A549 (cell line): ENCODE results near the gene STIM2. TPM values are rescaled to one million over a fixed set of nuclear protein-coding genes. Genes with fewer than 3 reads are reported as not detected.

Source experiments
- ATAC-seq, 2 experiments: fragments of 200-7000 bp in 1 of 2; fragments of >200 bp in 1 of 2; cut with Nextera tagmentation in 1 of 2; cut with Tn5 transposase in 1 of 2; 3 replicates each; pipeline versions ENCODE4 v1.8.0 to v1.9.1; 2018 to 2020; ENCODE audit warnings: mild to moderate bottlenecking in 1 of 2, moderate library complexity in 1 of 2
- CTCF ChIA-PET: fragments of 300-600 bp; sonication (Branson Sonifier 250); formaldehyde crosslinking; extraction: SDS; loops from one replicate; lab custom pipeline; 2021; ENCODE audit warnings: antibody characterized with exemption, inconsistent platforms; lab: Yijun Ruan, JAX
- POLR2A ChIA-PET: fragments of 350-600 bp; formaldehyde crosslinking; extraction: SDS; loops from one replicate; lab custom pipeline; 2021; ENCODE audit warnings: antibody characterized with exemption, inconsistent platforms; lab: Yijun Ruan, JAX
- DNase-seq, 2 experiments: peaks; one replicate each; pipeline versions ENCODE4 v3.0.0 to v3.0.0-alpha.2; 2011 to 2016; ENCODE audit warnings: low read depth in 1 of 2, low spot score in 1 of 2
- FAIRE-seq: peaks from 2 replicates; lab custom pipeline; 2011; peaks lifted over from hg19 to GRCh38; lab: Jason Lieb, UNC
- H3K27ac ChIP-seq, 2 experiments: fragments of >200 bp; sonication (Bioruptor Twin); formaldehyde crosslinking; 3 replicates each; pipeline ENCODE4 v1.5.1; 2016 to 2017
- H3K4me1 ChIP-seq: fragments of >200 bp; sonication (Bioruptor Twin); formaldehyde crosslinking; 3 replicates; pipeline ENCODE4 v1.6.1; 2016
- H3K4me2 ChIP-seq: fragments of >200 bp; sonication (Bioruptor Twin); formaldehyde crosslinking; 3 replicates; pipeline ENCODE4 v1.6.1; 2016
- H3K4me3 ChIP-seq: fragments of >200 bp; sonication (Bioruptor Twin); formaldehyde crosslinking; 3 replicates; pipeline ENCODE4 v1.5.1; 2016
- H3K9me3 ChIP-seq: fragments of >200 bp; sonication (Bioruptor Twin); formaldehyde crosslinking; 3 replicates; pipeline ENCODE4 v1.6.1; 2016
- BHLHE40 ChIP-seq: IDR thresholded peaks from 2 replicates; pipeline ENCODE4 v1.6.1; 2012; ENCODE audit warnings: low read depth, low read length, inconsistent platforms
- CEBPB ChIP-seq, 2 experiments: fragments of >200 bp in 1 of 2; sonication (Bioruptor Twin) in 1 of 2; formaldehyde crosslinking in 1 of 2; IDR thresholded peaks; 2 replicates each; pipeline ENCODE4 v1.6.1; 2012 to 2016
- CHD2 ChIP-seq: fragments of 150-350 bp; IDR thresholded peaks from 2 replicates; pipeline ENCODE4 v1.6.1; 2014; ENCODE audit warnings: low read length; ENCODE audit not compliant: partially characterized antibody
- CTCF ChIP-seq: fragments of >200 bp; sonication (Bioruptor Twin); formaldehyde crosslinking; IDR thresholded peaks from 3 replicates; pipeline ENCODE4 v1.5.1; 2016
- E2F6 ChIP-seq: IDR thresholded peaks from 2 replicates; pipeline ENCODE4 v1.6.1; 2012; ENCODE audit warnings: low read depth, borderline replicate concordance
- EHF ChIP-seq: fragments of 250-450 bp; sonication (Bioruptor Pico); IDR thresholded peaks from 2 replicates; pipeline ENCODE4 v1.5.0; 2020; ENCODE audit warnings: mild to moderate bottlenecking
- ELK1 ChIP-seq: fragments of 150-350 bp; IDR thresholded peaks from 2 replicates; pipeline ENCODE4 v1.6.1; 2014; ENCODE audit warnings: low read depth, mild to moderate bottlenecking, low read length
- EP300 ChIP-seq, 2 experiments: fragments of >200 bp; sonication (Bioruptor Twin); formaldehyde crosslinking; IDR thresholded peaks; 2 replicates in 1 of 2; 3 replicates in 1 of 2; pipeline ENCODE4 v1.6.1; 2016 to 2017
- ESRRA ChIP-seq: fragments of 150-350 bp; IDR thresholded peaks from 2 replicates; pipeline ENCODE4 v1.6.1; 2014; ENCODE audit warnings: mild to moderate bottlenecking, low read length, borderline replicate concordance
- FOSB ChIP-seq: fragments of 250-450 bp; sonication (Bioruptor Pico); IDR thresholded peaks from 2 replicates; pipeline ENCODE4 v1.5.0; 2020; ENCODE audit warnings: mild to moderate bottlenecking, moderate library complexity
- FOXS1 ChIP-seq: fragments of 250-450 bp; sonication (Bioruptor Pico); IDR thresholded peaks from 2 replicates; pipeline ENCODE4 v1.5.0; 2020; ENCODE audit warnings: mild to moderate bottlenecking, moderate library complexity
- HDAC2 ChIP-seq: fragments of 200-600 bp; sonication (generic); IDR thresholded peaks from 2 replicates; pipeline ENCODE4 v1.6.1; 2016
- HES2 ChIP-seq: fragments of >200 bp; sonication (Bioruptor Twin); formaldehyde crosslinking; IDR thresholded peaks from 2 replicates; pipeline ENCODE4 v1.6.1; 2016
- HEYL ChIP-seq: fragments of 250-450 bp; sonication (Bioruptor Pico); IDR thresholded peaks from 2 replicates; pipeline ENCODE4 v1.8.0; 2021; ENCODE audit warnings: mild to moderate bottlenecking, moderate library complexity
- HMGXB4 ChIP-seq: fragments of 250-450 bp; sonication (Bioruptor Pico); IDR thresholded peaks from 2 replicates; pipeline ENCODE4 v1.5.0; 2021; ENCODE audit warnings: mild to moderate bottlenecking, moderate library complexity, borderline replicate concordance
- HOXA7 ChIP-seq: fragments of 250-450 bp; sonication (Bioruptor Pico); IDR thresholded peaks from 2 replicates; pipeline ENCODE4 v1.5.0; 2020; ENCODE audit warnings: mild to moderate bottlenecking, moderate library complexity
- HOXB13 ChIP-seq: fragments of 250-450 bp; sonication (Bioruptor Pico); IDR thresholded peaks from 2 replicates; pipeline ENCODE4 v1.5.0; 2020; ENCODE audit warnings: low read depth, mild to moderate bottlenecking, moderate library complexity
- HOXB5 ChIP-seq: fragments of 250-450 bp; sonication (Bioruptor Pico); IDR thresholded peaks from 2 replicates; pipeline ENCODE4 v1.5.0; 2020; ENCODE audit warnings: mild to moderate bottlenecking, moderate library complexity
- JUNB ChIP-seq: fragments of >200 bp; sonication (Bioruptor Twin); formaldehyde crosslinking; IDR thresholded peaks from 2 replicates; pipeline ENCODE4 v1.6.1; 2016
- KDM1A ChIP-seq: fragments of 200-600 bp; sonication (generic); IDR thresholded peaks from 2 replicates; pipeline ENCODE4 v1.6.1; 2016; ENCODE audit warnings: low read depth, mild to moderate bottlenecking
- MAFK ChIP-seq: fragments of 450-650 bp; IDR thresholded peaks from 2 replicates; pipeline ENCODE4 v1.6.1; 2014; ENCODE audit not compliant: partially characterized antibody
- NFE2L2 ChIP-seq: fragments of 150-350 bp; conservative IDR thresholded peaks from 2 replicates; pipeline ENCODE4 v1.6.1; 2014; ENCODE audit warnings: low read length
- NPAS2 ChIP-seq: fragments of 250-450 bp; sonication (Bioruptor Pico); IDR thresholded peaks from 2 replicates; pipeline ENCODE4 v1.8.0; 2022; ENCODE audit warnings: mild to moderate bottlenecking, moderate library complexity, borderline replicate concordance
- NR3C1 ChIP-seq: fragments of >200 bp; sonication (Bioruptor Twin); formaldehyde crosslinking; IDR thresholded peaks from 3 replicates; pipeline ENCODE4 v1.6.1; 2017
- POLR2AphosphoS2 ChIP-seq: conservative IDR thresholded peaks from 2 replicates; pipeline ENCODE4 v1.6.1; 2012; ENCODE audit warnings: low read length, improper control_type of control experiment, inconsistent platforms
- REST ChIP-seq: fragments of 200-600 bp; sonication (generic); IDR thresholded peaks from 2 replicates; pipeline ENCODE4 v1.6.1; 2016; ENCODE audit warnings: antibody characterized with exemption, mild to moderate bottlenecking, moderate library complexity
- RNF2 ChIP-seq: fragments of 200-600 bp; sonication (generic); IDR thresholded peaks from 2 replicates; pipeline ENCODE4 v1.6.1; 2016; ENCODE audit warnings: low read depth, mild to moderate bottlenecking, antibody characterized with exemption, moderate library complexity, borderline replicate concordance
- SMC3 ChIP-seq: fragments of >200 bp; sonication (Bioruptor Twin); formaldehyde crosslinking; IDR thresholded peaks from 3 replicates; pipeline ENCODE4 v1.6.1; 2018; ENCODE audit warnings: inconsistent platforms
- TP53 ChIP-seq: fragments of 250-450 bp; sonication (Bioruptor Pico); IDR thresholded peaks from 2 replicates; pipeline ENCODE4 v1.5.0; 2021; ENCODE audit warnings: mild to moderate bottlenecking, moderate library complexity
- USF2 ChIP-seq: fragments of 450-650 bp; IDR thresholded peaks from 2 replicates; pipeline ENCODE4 v1.6.1; 2014; ENCODE audit warnings: antibody characterized with exemption
- ZC3H11A ChIP-seq: fragments of 450-650 bp; IDR thresholded peaks from 2 replicates; pipeline ENCODE4 v1.6.1; 2014; ENCODE audit warnings: antibody characterized with exemption, mild to moderate bottlenecking
- WGBS: methylation state at CpG from one replicate; pipeline ENCODE4 v1.1.6; 2017; ENCODE audit errors: missing lambda C conversion rate; 5-methylcytosine and 5-hydroxymethylcytosine counted together
- polyA plus RNA-seq, 4 experiments: library from polyadenylated mRNA; depleted of rRNA in 3 of 4; stranded (reverse); fragments of >200 nt; fragmentation: RNase III in 1 of 4; extraction: RNeasy Plus Mini Kit Qiagen cat#74134 plus additional on column Dnase treatment in 1 of 4; gene quantifications; 2 replicates in 3 of 4; 3 replicates in 1 of 4; pipeline ENCODE4 v1.2.3, GENCODE V29; 2011 to 2017

STIM2 gene
- polyA plus RNA-seq, 2 of the 4 experiments (the other 2 are of a cell fraction): 13.6 to 20.6 TPM

GRCh38 chr4:26912069-26912468 lies 51.4 kb downstream of the STIM2 start:
- Histone ChIP-seq H3K4me2 (no peak overlapping the region), H3K9me3 (no peaks in the 10 kb centered on the region), H3K4me1 (no peaks in the 10 kb centered on the region), H3K4me3 (no peak overlapping the region), H3K27ac (no peak overlapping the region)
- DNase-seq: no peak
- TF ChIP-seq CEBPB (IDR thresholded peaks at IDR 0.05) (no peak), REST (no peak), ESRRA (no peak), NR3C1 (no peak), FOXS1 (no peak), CHD2 (no peak), HES2 (no peak), HOXB5 (CRISPR knock-in tag) (no peak), ZC3H11A (no peak), SMC3 (no peak), USF2 (no peak), HOXA7 (CRISPR knock-in tag) (no peak), CTCF (no peak), KDM1A (no peak), ELK1 (no peak), POLR2AphosphoS2 (no peak), BHLHE40 (no peak), NFE2L2 (no peak)
- ChIA-PET CTCF (no interaction called here), POLR2A (no interaction called here)
- WGBS: 88% methylated on average over 6 of the region's 6 CpGs
- no peak for ATAC-seq
- no peak for FAIRE-seq

GRCh38 chr4:26912810-26913209 lies 52.2 kb downstream of the STIM2 start:
- CTCF ChIA-PET: no interaction called here
- ATAC-seq: no peak
- no peak for FAIRE-seq
- WGBS: 79% methylated on average over 3 of the region's 3 CpGs
- Histone ChIP-seq H3K4me2 (no peak overlapping the region), H3K4me1 (no peaks in the 10 kb centered on the region), H3K27ac (no peak overlapping the region), H3K9me3 (no peaks in the 10 kb centered on the region), H3K4me3 (no peak overlapping the region)
- DNase-seq: no peak
- POLR2A ChIA-PET: no interaction called here
- TF ChIP-seq HOXB5 (CRISPR knock-in tag): no peak
- no peak for TF ChIP-seq MAFK
- TF ChIP-seq RNF2: no peak
- no peak for TF ChIP-seq HMGXB4
- TF ChIP-seq HDAC2: no peak
- no peak for TF ChIP-seq FOSB (CRISPR knock-in tag)
- TF ChIP-seq EHF (CRISPR knock-in tag): no peak
- no peak for TF ChIP-seq ESRRA
- no peak for TF ChIP-seq JUNB
- TF ChIP-seq NPAS2 (CRISPR knock-in tag): no peak
- TF ChIP-seq ZC3H11A: no peak
- no peak for TF ChIP-seq EP300 (IDR thresholded peaks at IDR 0.05)
- TF ChIP-seq TP53 (CRISPR knock-in tag): no peak
- no peak for TF ChIP-seq HOXB13 (CRISPR knock-in tag)
- TF ChIP-seq HEYL (CRISPR knock-in tag): no peak
- TF ChIP-seq E2F6: no peak
